ENCODE measurements around the gene MTA2. TPM values are rescaled to one million over a fixed set of nuclear protein-coding genes. Genes with fewer than 3 reads are reported as not detected.
A peak's percentile ranks its signal among the peaks of the same experiment; 100 is the strongest.
"Not testable (repeated sequence)": the region's sequence is repeated elsewhere in the genome, so short reads cannot be mapped to it uniquely, and the experiment has no call there.

The MTA2 gene
- total RNA-seq, 1 donor from 2014 or later, result 172 TPM

DNA sequence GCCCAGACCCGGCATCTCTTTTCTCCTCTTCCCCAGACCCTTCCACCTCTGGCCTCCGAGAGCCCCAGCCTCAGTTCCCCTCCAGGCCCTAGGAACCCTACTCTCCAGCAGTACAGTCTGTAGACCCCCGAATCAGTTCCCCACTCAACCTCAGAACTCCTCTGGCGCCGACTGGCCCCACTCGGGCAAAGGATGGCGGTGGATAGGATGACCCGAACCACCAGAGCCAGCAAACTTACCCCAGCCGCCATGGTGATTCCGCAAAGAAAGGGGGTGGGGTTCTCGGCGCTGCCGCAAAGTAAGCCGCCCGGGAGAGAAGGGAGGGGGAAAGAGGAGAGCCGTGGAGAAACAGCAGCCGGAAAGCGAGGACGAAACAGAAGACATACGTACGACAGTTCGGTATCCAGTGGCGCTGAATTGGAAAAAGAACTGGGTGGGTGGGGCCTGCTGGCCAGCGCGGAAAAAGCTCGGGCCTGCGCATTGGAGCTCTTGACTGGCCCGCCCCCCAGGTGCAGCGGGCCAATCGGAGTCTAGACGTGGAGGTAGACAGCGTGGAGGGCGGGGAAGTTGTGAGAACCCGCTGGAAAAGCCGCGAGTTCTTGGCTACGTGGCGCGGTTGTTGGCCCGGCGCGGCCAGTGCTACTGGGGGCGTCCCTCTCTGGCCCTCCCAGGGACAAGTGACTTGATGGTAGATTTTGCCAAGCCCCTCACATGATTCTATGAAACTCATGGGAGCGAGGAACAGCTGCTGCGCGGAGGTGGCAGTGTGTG lies 27.9 kb downstream of the MTA2 start, which contains the start of gene EEF1G:
Gene EEF1G (minus strand): TSS at position 300 of the 771 bp plus-strand sequence. CDS start 49 bp downstream, at position 251.
- Mint-ChIP-seq H3K36me3 (ENCODE audit: unreplicated experiment) (peaks cover 3% of the 10 kb centered on the region), H3K27me3 (ENCODE audit: unreplicated experiment) (peaks cover 8% of the 10 kb centered on the region), H3K4me3 (ENCODE audit: unreplicated experiment) (peak within 1 kb of the TSS; percentile 99), H3K4me1 (ENCODE audit: low read depth, unreplicated experiment) (peaks cover 16% of the 10 kb centered on the region), H3K27ac (ENCODE audit: unreplicated experiment) (peak within 1 kb of the TSS; percentile 94), H3K9me3 (ENCODE audit: unreplicated experiment) (peaks cover 5% of the 10 kb centered on the region)
- peak; percentile 95 for DNase-seq
- TF ChIP-seq, protein P1, sequence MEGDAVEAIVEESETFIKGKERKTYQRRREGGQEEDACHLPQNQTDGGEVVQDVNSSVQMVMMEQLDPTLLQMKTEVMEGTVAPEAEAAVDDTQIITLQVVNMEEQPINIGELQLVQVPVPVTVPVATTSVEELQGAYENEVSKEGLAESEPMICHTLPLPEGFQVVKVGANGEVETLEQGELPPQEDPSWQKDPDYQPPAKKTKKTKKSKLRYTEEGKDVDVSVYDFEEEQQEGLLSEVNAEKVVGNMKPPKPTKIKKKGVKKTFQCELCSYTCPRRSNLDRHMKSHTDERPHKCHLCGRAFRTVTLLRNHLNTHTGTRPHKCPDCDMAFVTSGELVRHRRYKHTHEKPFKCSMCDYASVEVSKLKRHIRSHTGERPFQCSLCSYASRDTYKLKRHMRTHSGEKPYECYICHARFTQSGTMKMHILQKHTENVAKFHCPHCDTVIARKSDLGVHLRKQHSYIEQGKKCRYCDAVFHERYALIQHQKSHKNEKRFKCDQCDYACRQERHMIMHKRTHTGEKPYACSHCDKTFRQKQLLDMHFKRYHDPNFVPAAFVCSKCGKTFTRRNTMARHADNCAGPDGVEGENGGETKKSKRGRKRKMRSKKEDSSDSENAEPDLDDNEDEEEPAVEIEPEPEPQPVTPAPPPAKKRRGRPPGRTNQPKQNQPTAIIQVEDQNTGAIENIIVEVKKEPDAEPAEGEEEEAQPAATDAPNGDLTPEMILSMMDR (IDR thresholded peaks at IDR 0.05; ENCODE audit: partially characterized antibody, unreplicated experiment), result no peak

DNA sequence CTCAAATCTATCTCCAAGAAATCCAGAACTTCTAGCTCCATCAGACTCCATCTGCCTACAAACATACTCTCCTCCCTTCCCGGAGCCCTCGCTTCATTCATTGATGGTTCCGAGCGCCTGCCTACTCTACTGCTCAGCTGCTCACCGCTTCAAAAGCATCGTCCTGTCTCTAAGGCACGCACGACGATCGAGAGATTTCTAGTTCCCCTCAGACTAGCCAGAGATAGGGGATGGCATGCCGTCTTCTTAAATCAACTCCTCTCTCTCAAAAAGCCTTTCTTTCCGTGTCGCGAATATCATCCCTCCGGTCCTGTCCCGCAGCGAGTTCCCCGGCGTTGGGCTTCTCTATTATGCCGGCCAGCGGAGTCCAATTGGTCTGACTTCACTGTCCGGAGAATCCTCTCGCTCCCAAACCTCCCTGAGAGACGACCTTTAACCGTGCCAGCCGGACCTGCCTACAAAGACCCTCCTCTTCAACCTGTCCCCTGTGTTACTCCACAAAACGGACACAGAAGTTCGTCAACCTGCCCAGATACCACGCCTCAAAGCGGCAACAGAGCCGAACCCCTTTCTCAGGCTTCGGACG lies 28.6 kb downstream of the MTA2 start:
- Mint-ChIP-seq H3K27me3 (ENCODE audit: unreplicated experiment) (peaks cover 8% of the 10 kb centered on the region), H3K27ac (ENCODE audit: unreplicated experiment) (peak overlapping the region; percentile 94), H3K4me3 (ENCODE audit: unreplicated experiment) (peak overlapping the region; percentile 99), H3K9me3 (ENCODE audit: unreplicated experiment) (peaks cover 5% of the 10 kb centered on the region), H3K36me3 (ENCODE audit: unreplicated experiment) (peaks cover 3% of the 10 kb centered on the region), H3K4me1 (ENCODE audit: low read depth, unreplicated experiment) (peaks cover 16% of the 10 kb centered on the region)
- TF ChIP-seq, protein P1 (IDR thresholded peaks at IDR 0.05; ENCODE audit: partially characterized antibody, unreplicated experiment), result no peak
- DNase-seq, result no peak

GRCh38 chr11:62572431-62572830 lies 29.2 kb downstream of the MTA2 start:
- TF ChIP-seq, protein P1 (IDR thresholded peaks at IDR 0.05; ENCODE audit: partially characterized antibody, unreplicated experiment), result no peak
- H3K4me3 Mint-ChIP-seq (ENCODE audit: unreplicated experiment), result peak overlapping the region; percentile 99
- peaks cover 3% of the 10 kb centered on the region for H3K36me3 Mint-ChIP-seq (ENCODE audit: unreplicated experiment)
- no peak for DNase-seq
- peaks cover 5% of the 10 kb centered on the region for H3K9me3 Mint-ChIP-seq (ENCODE audit: unreplicated experiment)
- peaks cover 8% of the 10 kb centered on the region for H3K27me3 Mint-ChIP-seq (ENCODE audit: unreplicated experiment)
- H3K27ac Mint-ChIP-seq (ENCODE audit: unreplicated experiment), result peak overlapping the region; percentile 94
- peaks cover 16% of the 10 kb centered on the region for H3K4me1 Mint-ChIP-seq (ENCODE audit: low read depth, unreplicated experiment)

DNA sequence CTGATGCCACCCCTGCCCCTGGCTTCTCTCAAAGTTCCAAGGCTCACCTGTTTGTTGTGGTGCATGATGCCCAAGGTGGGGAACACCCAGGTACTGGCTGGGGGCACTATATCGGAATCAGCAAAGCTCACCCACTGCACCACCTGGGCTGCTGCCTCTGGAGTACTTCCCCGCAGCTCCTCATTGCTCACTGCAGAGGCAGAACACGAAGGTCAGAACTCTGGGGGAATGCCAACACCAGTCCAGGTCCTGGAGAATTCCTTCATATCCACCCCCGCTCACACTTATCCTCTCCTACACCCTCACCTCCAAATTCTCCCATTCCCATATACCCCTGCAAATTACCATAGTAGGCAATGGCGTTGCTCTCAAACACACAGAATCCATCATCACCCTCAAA lies 30.2 kb downstream of the MTA2 start:
- H3K27me3 Mint-ChIP-seq (ENCODE audit: unreplicated experiment); H3K36me3 Mint-ChIP-seq (ENCODE audit: unreplicated experiment); H3K9me3 Mint-ChIP-seq (ENCODE audit: unreplicated experiment); H3K27ac Mint-ChIP-seq (ENCODE audit: unreplicated experiment); DNase-seq: not testable (repeated sequence)
- peak overlapping the region; percentile 67 for H3K4me3 Mint-ChIP-seq (ENCODE audit: unreplicated experiment)
- H3K4me1 Mint-ChIP-seq (ENCODE audit: low read depth, unreplicated experiment), result peaks cover 16% of the 10 kb centered on the region

GRCh38 chr11:62570903-62571302 lies 30.8 kb downstream of the MTA2 start:
- peaks cover 16% of the 10 kb centered on the region for H3K4me1 Mint-ChIP-seq (ENCODE audit: low read depth, unreplicated experiment)
- not testable (repeated sequence) for H3K27me3 Mint-ChIP-seq (ENCODE audit: unreplicated experiment); H3K36me3 Mint-ChIP-seq (ENCODE audit: unreplicated experiment); H3K4me3 Mint-ChIP-seq (ENCODE audit: unreplicated experiment); H3K9me3 Mint-ChIP-seq (ENCODE audit: unreplicated experiment); H3K27ac Mint-ChIP-seq (ENCODE audit: unreplicated experiment); DNase-seq

DNA sequence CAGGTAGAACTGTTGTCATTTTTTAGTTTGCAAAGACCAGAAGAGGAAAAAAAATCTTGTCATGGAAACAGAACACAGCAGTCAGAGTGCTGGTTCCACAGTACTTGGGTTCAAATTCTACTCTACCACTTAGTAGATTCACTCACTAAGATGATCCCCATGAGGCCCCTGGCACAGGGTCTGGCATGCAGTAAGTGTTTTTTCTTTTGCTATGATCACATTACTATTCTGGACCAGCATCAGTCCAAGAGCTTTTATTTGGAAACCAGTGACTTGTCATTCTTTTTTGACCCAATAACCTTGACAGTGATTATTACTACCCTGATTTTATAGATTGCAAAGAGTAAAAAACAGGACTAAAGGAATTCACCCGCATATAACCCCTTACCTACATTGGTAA lies 32.1 kb downstream of the MTA2 start:
- DNase-seq, result no peak
- TF ChIP-seq, protein P1 (IDR thresholded peaks at IDR 0.05; ENCODE audit: partially characterized antibody, unreplicated experiment), result no peak
- peaks cover 7% of the 10 kb centered on the region for H3K27me3 Mint-ChIP-seq (ENCODE audit: unreplicated experiment)
- peaks cover 3% of the 10 kb centered on the region for H3K36me3 Mint-ChIP-seq (ENCODE audit: unreplicated experiment)
- peaks cover 13% of the 10 kb centered on the region for H3K4me1 Mint-ChIP-seq (ENCODE audit: low read depth, unreplicated experiment)
- H3K4me3 Mint-ChIP-seq (ENCODE audit: unreplicated experiment), result no peak overlapping the region
- peaks cover 1% of the 10 kb centered on the region for H3K9me3 Mint-ChIP-seq (ENCODE audit: unreplicated experiment)
- H3K27ac Mint-ChIP-seq (ENCODE audit: unreplicated experiment), result no peak overlapping the region

All from glutamatergic neuron (in vitro differentiated cells).